ENCODE measurements around the gene TUBB3.
A peak's percentile ranks its signal among the peaks of the same experiment; 100 is the strongest.
"Not testable (repeated sequence)": the region's sequence is repeated elsewhere in the genome, so short reads cannot be mapped to it uniquely, and the experiment has no call there.

The TUBB3 gene

DNA sequence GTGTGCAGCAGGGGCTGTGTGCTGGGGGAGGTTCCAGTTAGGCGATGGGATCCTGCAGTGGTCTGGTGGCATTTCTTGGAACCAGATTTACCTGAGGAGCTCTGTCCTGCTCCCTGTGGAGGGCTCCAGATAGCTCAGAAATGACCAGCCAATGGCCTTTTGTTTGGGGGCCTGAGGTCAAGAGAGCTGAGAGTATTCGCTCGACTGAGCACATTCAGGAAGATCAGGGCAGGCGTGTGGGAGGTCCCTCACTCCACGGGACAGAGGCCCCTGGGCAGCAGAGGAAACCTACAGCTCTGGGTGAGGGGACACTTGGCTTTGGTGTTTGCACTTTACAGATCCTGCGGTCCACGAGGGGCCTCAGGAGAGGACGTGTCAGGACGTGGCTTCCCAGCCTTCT lies 43.6 kb downstream of the TUBB3 start:
- peaks cover 0 to 20% (median 8%) of the 10 kb centered on the region in 4 experiments for H3K36me3 ChIP-seq (ENCODE audit: control insufficient read depth in 4 of 4, insufficient read depth in 4 of 4, low read length in 3 of 4)
- POLR2A ChIA-PET: no interaction called here
- H3K9me3 ChIP-seq (ENCODE audit: control extremely low read depth in 1 of 5, control insufficient read depth in 4 of 5, insufficient read depth in 2 of 5, low read depth in 1 of 5, low read length in 4 of 5): no peaks in the 10 kb centered on the region
- H3K27ac ChIP-seq (ENCODE audit: insufficient read depth in 1 of 2, low read depth in 1 of 2, low read length in 2 of 2, poor library complexity in 1 of 2, severe bottlenecking in 2 of 2): no peak overlapping the region
- no peak for DNase-seq
- CTCF ChIA-PET: interaction anchor here (1.0 kb wide), 1 partner anchor 17 kb away, joined by 4 read pairs; no protein-coding TSS in a partner anchor
- 98% methylated on average over 7 of the region's 9 CpGs for WGBS (ENCODE audit: insufficient coverage)
- peaks cover 9 to 31% (median 22%) of the 10 kb centered on the region in 4 experiments for H3K4me1 ChIP-seq (ENCODE audit: control extremely low read depth in 1 of 4, control insufficient read depth in 4 of 4, insufficient read depth in 4 of 4, low read length in 3 of 4)
- H3K4me3 ChIP-seq (ENCODE audit: control insufficient read depth in 1 of 7, extremely low read depth in 1 of 7, insufficient read depth in 4 of 7, low read depth in 2 of 7, low read length in 6 of 7): no peak overlapping the region
- H3K27me3 ChIP-seq (replicated peaks in 2 of 5; ENCODE audit: control insufficient read depth in 4 of 5, insufficient read depth in 5 of 5, low read length in 4 of 5): no peaks in the 10 kb centered on the region

DNA sequence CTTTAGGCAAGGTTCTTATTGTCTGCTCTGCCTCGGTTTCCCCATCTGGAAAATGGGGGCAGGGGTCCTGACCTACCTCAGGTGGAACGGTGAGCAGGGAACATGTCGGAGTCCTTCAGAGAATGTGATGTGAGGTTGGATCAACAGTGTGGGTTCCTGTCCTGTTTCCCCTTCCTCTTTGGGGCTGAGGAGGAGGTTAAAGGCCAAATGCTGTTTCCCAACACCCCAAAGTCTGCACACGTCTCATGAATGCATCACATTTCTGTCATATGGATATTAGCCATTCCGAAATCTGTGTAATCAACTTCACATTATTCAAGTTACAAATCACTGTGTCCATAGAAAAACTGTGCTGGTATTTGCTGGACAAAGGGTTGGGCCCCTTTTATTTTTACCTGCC lies 44.3 kb downstream of the TUBB3 start:
- CTCF ChIA-PET: interaction anchor here (0.8 kb wide), 1 partner anchor 17 kb away, joined by 3 read pairs; no protein-coding TSS in a partner anchor

DNA sequence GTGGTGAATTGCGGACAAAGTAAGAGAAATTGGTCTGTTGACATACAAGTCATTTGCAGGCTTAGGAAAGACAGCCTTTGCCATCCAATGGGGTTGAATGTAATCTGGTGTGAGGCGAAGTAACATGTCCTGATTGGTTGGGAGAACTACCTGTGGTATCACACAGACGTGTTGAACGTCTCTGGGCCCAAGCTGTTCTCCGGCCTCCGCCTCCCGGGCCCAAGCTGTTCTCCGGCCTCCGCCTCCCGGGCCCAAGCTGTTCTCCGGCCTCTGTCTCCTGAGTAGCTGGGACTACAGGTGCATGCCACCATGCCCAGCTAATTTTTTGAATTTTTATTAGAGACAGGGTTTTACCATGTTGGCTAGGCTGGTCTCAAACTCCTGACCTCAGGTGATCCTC lies 44.9 kb downstream of the TUBB3 start:
- H3K27ac ChIP-seq (ENCODE audit: insufficient read depth in 1 of 2, low read depth in 1 of 2, low read length in 2 of 2, poor library complexity in 1 of 2, severe bottlenecking in 2 of 2); DNase-seq; H3K9me3 ChIP-seq (ENCODE audit: control extremely low read depth in 1 of 5, control insufficient read depth in 4 of 5, insufficient read depth in 2 of 5, low read depth in 1 of 5, low read length in 4 of 5); H3K4me3 ChIP-seq (ENCODE audit: control insufficient read depth in 1 of 7, extremely low read depth in 1 of 7, insufficient read depth in 4 of 7, low read depth in 2 of 7, low read length in 6 of 7); H3K27me3 ChIP-seq (replicated peaks in 2 of 5; ENCODE audit: control insufficient read depth in 4 of 5, insufficient read depth in 5 of 5, low read length in 4 of 5); POLR2A ChIA-PET: not testable (repeated sequence)
- peaks cover 9 to 39% (median 27%) of the 10 kb centered on the region in 4 experiments for H3K4me1 ChIP-seq (ENCODE audit: control extremely low read depth in 1 of 4, control insufficient read depth in 4 of 4, insufficient read depth in 4 of 4, low read length in 3 of 4)
- H3K36me3 ChIP-seq (ENCODE audit: control insufficient read depth in 4 of 4, insufficient read depth in 4 of 4, low read length in 3 of 4): peaks cover 0 to 20% (median 8%) of the 10 kb centered on the region in 4 experiments
- 94% methylated on average over 9 of the region's 11 CpGs for WGBS (ENCODE audit: insufficient coverage)
- CTCF ChIA-PET: interaction anchor here (0.8 kb wide), 1 partner anchor 18 kb away, joined by 3 read pairs; no protein-coding TSS in a partner anchor

More for the DNA sequence above, 44.3 kb downstream of the TUBB3 start:
- H3K4me3 ChIP-seq (ENCODE audit: control insufficient read depth in 1 of 7, extremely low read depth in 1 of 7, insufficient read depth in 4 of 7, low read depth in 2 of 7, low read length in 6 of 7); H3K27me3 ChIP-seq (replicated peaks in 2 of 5; ENCODE audit: control insufficient read depth in 4 of 5, insufficient read depth in 5 of 5, low read length in 4 of 5); DNase-seq; H3K9me3 ChIP-seq (ENCODE audit: control extremely low read depth in 1 of 5, control insufficient read depth in 4 of 5, insufficient read depth in 2 of 5, low read depth in 1 of 5, low read length in 4 of 5); POLR2A ChIA-PET; H3K27ac ChIP-seq (ENCODE audit: insufficient read depth in 1 of 2, low read depth in 1 of 2, low read length in 2 of 2, poor library complexity in 1 of 2, severe bottlenecking in 2 of 2): not testable (repeated sequence)
- 75% methylated on average over 2 of the region's 5 CpGs for WGBS (ENCODE audit: insufficient coverage)
- Histone ChIP-seq H3K36me3 (ENCODE audit: control insufficient read depth in 4 of 4, insufficient read depth in 4 of 4, low read length in 3 of 4) (peaks cover 0 to 20% (median 8%) of the 10 kb centered on the region in 4 experiments), H3K4me1 (ENCODE audit: control extremely low read depth in 1 of 4, control insufficient read depth in 4 of 4, insufficient read depth in 4 of 4, low read length in 3 of 4) (peaks cover 9 to 36% (median 26%) of the 10 kb centered on the region in 4 experiments)

DNA sequence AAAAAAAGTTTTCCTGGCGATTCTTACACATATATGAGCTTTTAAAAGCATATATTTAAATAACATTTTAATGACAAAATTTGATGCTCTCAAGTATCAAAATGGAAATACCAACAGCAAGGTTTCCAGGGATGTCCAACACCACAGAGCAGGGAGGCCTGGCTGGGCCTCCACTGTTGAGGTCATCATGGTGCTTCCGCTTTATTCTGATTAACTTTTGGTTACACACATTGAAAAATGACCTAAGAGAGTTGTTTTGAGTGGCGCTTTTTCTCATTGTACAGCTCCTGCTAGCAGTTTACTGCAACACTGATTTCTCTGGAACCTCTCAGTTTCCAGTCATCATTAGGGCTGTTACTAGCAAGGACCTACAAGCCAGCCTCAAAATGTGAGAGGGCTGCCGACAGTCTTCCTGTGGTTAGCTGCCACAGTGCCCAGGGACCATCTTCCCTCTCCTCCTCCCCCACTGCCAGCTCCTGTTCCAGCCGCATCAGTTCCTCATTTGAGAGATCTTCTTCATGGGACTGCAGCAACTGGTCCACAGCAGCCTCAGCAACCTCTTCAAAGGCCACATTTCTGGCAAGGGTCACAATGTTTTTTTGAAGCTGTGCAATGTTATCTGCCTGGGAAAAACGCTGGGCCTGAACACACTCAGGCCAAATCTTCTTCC lies 46.7 kb downstream of the TUBB3 start:
- Histone ChIP-seq H3K27ac (ENCODE audit: insufficient read depth in 1 of 2, low read depth in 1 of 2, low read length in 2 of 2, poor library complexity in 1 of 2, severe bottlenecking in 2 of 2) (no peak overlapping the region), H3K4me3 (ENCODE audit: control insufficient read depth in 1 of 7, extremely low read depth in 1 of 7, insufficient read depth in 4 of 7, low read depth in 2 of 7, low read length in 6 of 7) (peak overlapping the region in 3 of 7 experiments; percentile 13 to 22 (median 19)), H3K36me3 (ENCODE audit: control insufficient read depth in 4 of 4, insufficient read depth in 4 of 4, low read length in 3 of 4) (peaks cover 0 to 15% (median 6%) of the 10 kb centered on the region in 4 experiments), H3K27me3 (replicated peaks in 2 of 5; ENCODE audit: control insufficient read depth in 4 of 5, insufficient read depth in 5 of 5, low read length in 4 of 5) (no peaks in the 10 kb centered on the region), H3K4me1 (ENCODE audit: control extremely low read depth in 1 of 4, control insufficient read depth in 4 of 4, insufficient read depth in 4 of 4, low read length in 3 of 4) (peaks cover 12 to 51% (median 36%) of the 10 kb centered on the region in 4 experiments), H3K9me3 (ENCODE audit: control extremely low read depth in 1 of 5, control insufficient read depth in 4 of 5, insufficient read depth in 2 of 5, low read depth in 1 of 5, low read length in 4 of 5) (no peaks in the 10 kb centered on the region)
- ChIA-PET CTCF (interaction anchor here (0.8 to 1.5 kb wide), 8 partner anchors 9 to 51 kb away, joined by 3 to 6 read pairs (median 4); partner anchors contain the start of genes DEF8 and MC1R), POLR2A (interaction anchor here (0.5 to 1.2 kb wide), 2 partner anchors 14 to 17 kb away, joined by 3 to 6 read pairs; no protein-coding TSS in a partner anchor)
- DNase-seq: peak; percentile 52 to 85 (median 85)
- WGBS (ENCODE audit: insufficient coverage): 49% methylated on average over 5 of the region's 6 CpGs

DNA sequence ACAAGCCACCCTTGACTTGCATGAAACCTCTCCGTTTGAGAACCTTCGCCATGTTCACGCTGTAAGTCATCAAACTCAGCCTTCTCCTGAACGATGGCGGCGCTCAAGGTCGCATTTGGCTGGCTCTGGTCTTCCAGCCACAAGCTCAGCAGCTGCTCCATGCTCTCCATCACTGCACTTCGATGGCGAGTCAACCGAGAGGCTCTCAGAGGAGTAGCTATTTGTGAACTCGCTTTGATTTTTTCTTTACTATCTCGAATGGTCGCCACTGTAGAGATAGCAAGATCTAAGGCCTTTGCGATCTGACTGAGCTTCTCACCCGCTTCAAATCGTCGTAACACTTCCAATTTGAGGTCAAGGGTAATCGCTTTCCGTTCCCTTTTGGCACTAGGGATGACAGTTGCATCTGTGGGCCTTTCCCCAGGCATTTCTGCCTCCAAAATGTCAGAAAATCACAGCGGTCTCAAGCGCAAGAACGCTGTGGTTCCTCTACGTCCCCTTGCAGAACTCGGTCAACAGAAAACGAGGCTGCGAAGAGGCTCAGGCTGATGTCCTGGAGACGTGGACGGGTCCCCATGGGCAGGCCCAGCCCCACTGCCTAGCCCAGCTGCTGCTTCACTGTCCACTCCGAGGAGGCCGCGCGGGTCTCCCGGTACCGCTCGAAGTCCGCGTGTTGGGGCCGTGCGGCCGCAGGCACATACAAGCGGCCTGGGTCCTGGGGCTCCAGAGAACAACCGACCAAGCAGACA lies 48.5 kb downstream of the TUBB3 start:
- Histone ChIP-seq H3K36me3 (ENCODE audit: control insufficient read depth in 4 of 4, insufficient read depth in 4 of 4, low read length in 3 of 4) (peaks cover 0 to 17% (median 3%) of the 10 kb centered on the region in 4 experiments), H3K9me3 (ENCODE audit: control extremely low read depth in 1 of 5, control insufficient read depth in 4 of 5, insufficient read depth in 2 of 5, low read depth in 1 of 5, low read length in 4 of 5) (no peaks in the 10 kb centered on the region), H3K27me3 (replicated peaks in 2 of 5; ENCODE audit: control insufficient read depth in 4 of 5, insufficient read depth in 5 of 5, low read length in 4 of 5) (no peaks in the 10 kb centered on the region), H3K27ac (ENCODE audit: insufficient read depth in 1 of 2, low read depth in 1 of 2, low read length in 2 of 2, poor library complexity in 1 of 2, severe bottlenecking in 2 of 2) (peak overlapping the region; percentile 72 to 89), H3K4me3 (ENCODE audit: control insufficient read depth in 1 of 7, extremely low read depth in 1 of 7, insufficient read depth in 4 of 7, low read depth in 2 of 7, low read length in 6 of 7) (peak overlapping the region; percentile 85 to 97 (median 95)), H3K4me1 (ENCODE audit: control extremely low read depth in 1 of 4, control insufficient read depth in 4 of 4, insufficient read depth in 4 of 4, low read length in 3 of 4) (peaks cover 12 to 51% (median 36%) of the 10 kb centered on the region in 4 experiments)
- ChIA-PET CTCF (interaction anchor here (0.6 to 2.3 kb wide), 2 partner anchors 29 to 49 kb away, joined by 3 to 5 read pairs; no protein-coding TSS in a partner anchor), POLR2A (interaction anchor here (0.5 kb wide), 1 partner anchor 134 kb away, joined by 3 read pairs; no protein-coding TSS in a partner anchor)
- no peak for DNase-seq
- 46% methylated on average over 41 of the region's 42 CpGs for WGBS (ENCODE audit: insufficient coverage)

DNA sequence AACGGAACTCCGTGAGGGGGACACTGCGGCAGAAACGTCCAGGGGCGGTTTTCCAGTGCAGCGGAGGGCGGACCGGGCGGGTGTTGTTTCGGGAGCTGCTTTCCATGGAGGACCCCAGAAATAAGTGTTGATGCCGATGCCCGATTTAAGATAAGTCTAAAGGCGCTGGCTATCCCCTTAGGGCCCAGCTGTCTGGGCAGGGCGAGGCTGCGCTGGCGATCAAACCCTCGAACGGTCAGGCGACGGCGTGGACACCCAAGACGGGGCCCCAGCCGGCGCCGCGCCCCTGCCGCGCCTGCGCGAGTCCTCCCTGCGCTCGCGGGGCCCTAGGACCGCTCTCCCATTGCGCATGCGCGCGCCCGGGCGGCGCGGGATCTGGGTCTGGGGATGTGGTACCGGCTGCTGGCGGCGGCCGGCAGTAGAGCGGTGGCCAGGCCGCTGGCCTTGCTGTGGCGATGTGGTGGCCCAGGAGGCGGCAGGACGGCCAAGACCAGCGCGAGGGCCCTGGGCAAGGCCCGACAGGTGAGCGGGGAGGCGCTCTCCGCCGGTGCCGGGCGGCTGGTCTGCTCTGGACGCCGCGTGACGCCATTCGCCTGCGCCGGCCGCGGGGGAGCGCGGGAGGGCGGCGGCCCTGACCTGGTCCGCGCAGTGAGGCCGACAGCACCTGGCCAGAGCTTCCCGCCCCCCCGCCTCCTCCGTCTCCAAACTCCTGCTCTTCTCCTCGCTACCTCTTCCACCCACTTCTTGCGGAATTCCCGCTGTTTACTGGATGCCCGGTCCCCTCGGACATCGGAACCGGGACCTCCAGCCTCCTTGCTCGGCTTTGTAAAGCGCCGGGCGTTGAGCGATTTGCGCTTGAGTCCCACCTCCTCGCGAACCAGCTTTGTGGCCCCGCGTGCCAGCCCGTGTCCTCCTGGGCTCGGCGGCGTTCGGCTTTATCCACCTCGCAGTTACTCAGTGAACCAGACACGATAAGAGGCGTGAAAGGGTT lies 49.4 kb downstream of the TUBB3 start:
- Histone ChIP-seq H3K4me1 (ENCODE audit: control extremely low read depth in 1 of 4, control insufficient read depth in 4 of 4, insufficient read depth in 4 of 4, low read length in 3 of 4) (peaks cover 12 to 48% (median 36%) of the 10 kb centered on the region in 4 experiments), H3K27ac (ENCODE audit: insufficient read depth in 1 of 2, low read depth in 1 of 2, low read length in 2 of 2, poor library complexity in 1 of 2, severe bottlenecking in 2 of 2) (peak overlapping the region; percentile 72 to 89), H3K4me3 (ENCODE audit: control insufficient read depth in 1 of 7, extremely low read depth in 1 of 7, insufficient read depth in 4 of 7, low read depth in 2 of 7, low read length in 6 of 7) (peak overlapping the region; percentile 85 to 97 (median 95)), H3K27me3 (replicated peaks in 2 of 5; ENCODE audit: control insufficient read depth in 4 of 5, insufficient read depth in 5 of 5, low read length in 4 of 5) (no peaks in the 10 kb centered on the region), H3K36me3 (ENCODE audit: control insufficient read depth in 4 of 4, insufficient read depth in 4 of 4, low read length in 3 of 4) (peaks cover 0 to 16% (median 2%) of the 10 kb centered on the region in 4 experiments), H3K9me3 (ENCODE audit: control extremely low read depth in 1 of 5, control insufficient read depth in 4 of 5, insufficient read depth in 2 of 5, low read depth in 1 of 5, low read length in 4 of 5) (no peaks in the 10 kb centered on the region)
- DNase-seq: peak; percentile 85 to 95 (median 92)
- WGBS (ENCODE audit: insufficient coverage): 0% methylated on average over 80 of the region's 104 CpGs
- POLR2A ChIA-PET: interaction anchor here (0.6 kb wide), 1 partner anchor 13 kb away, joined by 3 read pairs; no protein-coding TSS in a partner anchor
- CTCF ChIA-PET: interaction anchor here (0.8 to 2.3 kb wide), 3 partner anchors 12 to 130 kb away, joined by 3 to 5 read pairs (median 3); no protein-coding TSS in a partner anchor
